Adrenal gland (tissue), 12 donors: ENCODE measurements around the gene HOXD1. TPM values are rescaled to one million over a fixed set of nuclear protein-coding genes. Genes with fewer than 3 reads are reported as not detected.

ENCODE experiments used
- DNase-seq, 7 donors: peaks; one replicate each; pipeline ENCODE4 v3.0.0-alpha.2; 2019 to 2020
- H3K27ac ChIP-seq, 5 donors: fragments of 200-600 bp; sonication (generic) in 4 of 5; 1 replicate in 3 of 5; 2 replicates in 2 of 5; pipeline versions ENCODE4 v1.5.1 to v1.8.0; 2016 to 2020; ENCODE audit warnings: mild to moderate bottlenecking in 1 of 5
- H3K27me3 ChIP-seq: fragments of 200-600 bp; 2 replicates; pipeline ENCODE4 v1.8.0; 2021
- H3K36me3 ChIP-seq, 2 donors: fragments of 200-600 bp; replicated peaks in 1 of 2; 1 replicate in 1 of 2; 2 replicates in 1 of 2; pipeline versions ENCODE4 v1.5.1 to v1.8.0; 2018 to 2022
- H3K4me1 ChIP-seq, 2 donors: fragments of 200-600 bp; replicated peaks in 1 of 2; 1 replicate in 1 of 2; 2 replicates in 1 of 2; pipeline versions ENCODE4 v1.5.1 to v1.8.0; 2018 to 2021
- H3K4me3 ChIP-seq, 4 donors: fragments of 200-600 bp; sonication (generic) in 3 of 4; one replicate each; pipeline ENCODE4 v1.5.1; 2016 to 2018
- H3K9me3 ChIP-seq, 3 donors: fragments of 200-600 bp; sonication (generic) in 1 of 3; replicated peaks in 1 of 3; 1 replicate in 2 of 3; 2 replicates in 1 of 3; pipeline versions ENCODE4 v1.5.1 to v1.8.0; 2016 to 2021
- POLR2A ChIP-seq, 2 donors: fragments of 450-650 bp; IDR thresholded peaks; one replicate each; pipeline ENCODE4 v1.6.1; 2017; ENCODE audit warnings: antibody characterized with exemption in 2 of 2, mild to moderate bottlenecking in 2 of 2, moderate library complexity in 1 of 2
- WGBS, 4 donors: extraction: QIAGEN DNeasy Blood & Tissue Kit in 2 of 4; methylation state at CpG; one replicate each; pipeline versions ENCODE4 v1.1.5 to v1.1.7; 2013 to 2017; 5-methylcytosine and 5-hydroxymethylcytosine counted together
- intact Hi-C, 2 donors: fragments of 100-400 bp; cut with DNase I; formaldehyde crosslinking; loops; one replicate each; pipeline versions ENCODE4 v1.14.1 to v1.15.0; 2022 to 2023
- polyA plus RNA-seq, 3 donors: library from polyadenylated mRNA; stranded (reverse); fragments of 200-250 nt in 2 of 3; fragments of 350-450 nt in 1 of 3; fragmentation: Illumina TruSeq in 1 of 3; extraction: RNeasy Lipid Tissue Mini Kit (QIAGEN cat#74804) in 1 of 3; gene quantifications; one replicate each; pipeline ENCODE4 v1.2.3, GENCODE V29; 2013 to 2014
- total RNA-seq, 9 donors: library from RNA; depleted of rRNA in 4 of 9; stranded (reverse); fragments of >200 nt in 4 of 9; fragments of 120-200 nt in 1 of 9; fragmentation: NEBNext Ultra II Directional in 1 of 9; extraction: Animal tissue kit (Norgen Biotek cat#: 25700) in 1 of 9; gene quantifications; one replicate each; pipeline versions ENCODE4 v1.1.0 to v1.2.4, GENCODE V29; 2013 to 2023
- TF ChIP-seq, protein P1 (sequence below), 6 experiments: fragments of 450-650 bp in 4 of 6; fragments of 200-600 bp in 2 of 6; sonication (generic) in 1 of 6; IDR thresholded peaks; 1 replicate in 5 of 6; 2 replicates in 1 of 6; pipeline versions ENCODE4 v1.5.1 to v1.8.0; 2016 to 2021; ENCODE audit warnings: antibody characterized with exemption in 6 of 6, mild to moderate bottlenecking in 2 of 6, moderate library complexity in 1 of 6
- donor health status: healthy with polysubstance abuse.
- donor health status: Bipolar disorder and iron deficiency.
- donor health status: DM: yes; HTN: yes; CAD: no.
- donor health status: DM: no; HTN: no; CAD: no.
- donor health status: DM: no; HTN: no; CAD: no.
- donor health status: DM: yes; HTN: yes; CAD: no.

Gene HOXD1
- total and polyA plus RNA-seq, 12 donors: 0.18 to 0.72 (median 0.31) TPM; not detected in 4

DNA sequence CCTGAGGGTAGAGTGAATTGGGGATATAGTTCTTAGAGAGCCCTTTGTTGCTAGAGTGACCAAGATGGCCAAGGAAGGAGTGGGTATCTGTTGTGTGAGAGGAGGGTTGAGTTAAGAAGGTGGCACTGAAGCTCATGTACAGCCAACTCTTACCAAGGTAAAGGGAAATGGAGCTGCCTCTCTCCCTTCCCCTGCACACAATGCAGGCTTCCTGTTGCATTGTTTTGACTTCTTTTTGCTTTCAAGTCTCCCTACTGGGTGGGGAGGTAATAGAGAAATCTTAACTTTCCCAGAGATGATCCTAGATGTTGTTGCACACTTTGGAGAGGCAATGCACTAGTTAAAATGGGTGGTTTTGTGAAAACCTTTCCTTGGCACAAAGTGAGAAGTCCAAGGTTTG is 23.8 kb downstream of the HOXD1 start:
- TF ChIP-seq, protein P1, sequence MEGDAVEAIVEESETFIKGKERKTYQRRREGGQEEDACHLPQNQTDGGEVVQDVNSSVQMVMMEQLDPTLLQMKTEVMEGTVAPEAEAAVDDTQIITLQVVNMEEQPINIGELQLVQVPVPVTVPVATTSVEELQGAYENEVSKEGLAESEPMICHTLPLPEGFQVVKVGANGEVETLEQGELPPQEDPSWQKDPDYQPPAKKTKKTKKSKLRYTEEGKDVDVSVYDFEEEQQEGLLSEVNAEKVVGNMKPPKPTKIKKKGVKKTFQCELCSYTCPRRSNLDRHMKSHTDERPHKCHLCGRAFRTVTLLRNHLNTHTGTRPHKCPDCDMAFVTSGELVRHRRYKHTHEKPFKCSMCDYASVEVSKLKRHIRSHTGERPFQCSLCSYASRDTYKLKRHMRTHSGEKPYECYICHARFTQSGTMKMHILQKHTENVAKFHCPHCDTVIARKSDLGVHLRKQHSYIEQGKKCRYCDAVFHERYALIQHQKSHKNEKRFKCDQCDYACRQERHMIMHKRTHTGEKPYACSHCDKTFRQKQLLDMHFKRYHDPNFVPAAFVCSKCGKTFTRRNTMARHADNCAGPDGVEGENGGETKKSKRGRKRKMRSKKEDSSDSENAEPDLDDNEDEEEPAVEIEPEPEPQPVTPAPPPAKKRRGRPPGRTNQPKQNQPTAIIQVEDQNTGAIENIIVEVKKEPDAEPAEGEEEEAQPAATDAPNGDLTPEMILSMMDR (IDR thresholded peaks at IDR 0.05): no peak
- no peak for TF ChIP-seq POLR2A (IDR thresholded peaks at IDR 0.05)
- Histone ChIP-seq H3K4me1 (no peaks in the 10 kb centered on the region), H3K9me3 (no peaks in the 10 kb centered on the region), H3K36me3 (no peaks in the 10 kb centered on the region), H3K4me3 (no peak overlapping the region), H3K27ac (no peak overlapping the region), H3K27me3 (no peaks in the 10 kb centered on the region)
- DNase-seq: no peak
- intact Hi-C loops: no loop called here

DNA sequence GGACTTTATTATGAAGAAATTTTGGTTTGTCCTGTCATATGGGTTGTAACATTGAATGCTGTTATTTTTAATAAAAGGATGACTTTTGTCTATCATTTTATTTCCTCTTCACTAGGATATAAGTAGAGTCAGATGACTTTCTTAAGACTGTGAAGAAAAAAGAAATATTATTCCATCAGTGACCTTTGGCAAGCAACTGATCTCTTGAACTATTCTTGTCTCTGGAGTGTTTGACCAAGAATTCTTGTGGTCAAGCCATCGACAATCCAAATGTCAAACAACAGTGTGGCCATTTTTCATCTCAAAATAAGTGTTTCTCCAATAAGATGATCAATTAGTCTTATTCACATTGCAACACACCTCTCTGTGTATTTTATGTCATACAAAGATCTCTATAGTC is 24.9 kb downstream of the HOXD1 start:
- H3K27me3 ChIP-seq: no peaks in the 10 kb centered on the region
- no peak overlapping the region for H3K4me3 ChIP-seq
- 34 to 58% (median 45%) methylated on average over 1 of the region's 1 CpG for WGBS, 4 donors
- no peaks in the 10 kb centered on the region for H3K9me3 ChIP-seq
- no peaks in the 10 kb centered on the region for H3K4me1 ChIP-seq
- intact Hi-C loops: no loop called here
- no peaks in the 10 kb centered on the region for H3K36me3 ChIP-seq
- TF ChIP-seq, protein P1 (IDR thresholded peaks at IDR 0.05): no peak
- TF ChIP-seq POLR2A (IDR thresholded peaks at IDR 0.05): no peak
- no peak overlapping the region for H3K27ac ChIP-seq
- no peak for DNase-seq

DNA sequence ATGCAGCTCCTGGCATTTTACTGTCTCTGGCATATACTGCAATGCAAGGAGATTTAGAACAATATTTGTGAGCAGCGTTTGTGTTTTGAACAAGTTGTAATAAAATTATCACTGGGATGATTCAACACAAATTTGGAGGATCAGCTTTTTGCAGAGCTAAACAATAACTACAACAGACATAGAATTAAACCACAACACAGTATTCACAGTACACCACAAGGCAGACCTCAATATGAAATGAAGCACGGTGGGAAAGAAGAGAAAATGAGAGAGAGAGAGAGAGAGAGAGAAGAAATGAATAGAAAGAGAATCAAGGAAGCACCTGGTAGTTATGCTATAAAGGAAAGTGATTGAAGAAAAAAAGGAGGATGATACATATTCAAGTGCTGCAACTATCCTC is 39.4 kb downstream of the HOXD1 start:
- DNase-seq: no peak
- WGBS, 4 donors: 65 to 82% (median 77%) methylated on average over 2 of the region's 2 CpGs
- Histone ChIP-seq H3K4me3 (no peak overlapping the region), H3K9me3 (no peaks in the 10 kb centered on the region), H3K27me3 (no peaks in the 10 kb centered on the region), H3K4me1 (no peaks in the 10 kb centered on the region), H3K27ac (no peak overlapping the region), H3K36me3 (no peaks in the 10 kb centered on the region)
- TF ChIP-seq POLR2A (IDR thresholded peaks at IDR 0.05): no peak
- TF ChIP-seq, protein P1 (IDR thresholded peaks at IDR 0.05): no peak
- intact Hi-C loops: no loop called here

DNA sequence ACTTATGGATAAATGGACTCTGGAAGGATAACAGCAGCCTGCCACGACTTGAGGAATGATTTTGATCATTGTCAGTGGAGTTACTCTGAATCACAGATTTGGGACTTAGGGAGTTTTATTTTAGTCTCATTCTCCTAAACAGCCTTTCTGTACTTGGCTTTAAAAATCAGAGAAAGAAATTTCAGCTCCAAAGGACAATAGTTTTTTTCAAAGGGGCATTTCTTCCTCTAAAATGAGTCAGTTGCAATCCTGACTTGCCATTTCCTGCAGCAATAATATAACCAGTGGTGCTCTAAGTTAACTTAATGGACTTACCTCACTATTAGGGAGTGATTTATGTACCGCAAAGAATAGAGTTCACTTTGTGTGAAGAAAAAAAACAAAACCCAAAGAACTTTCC is 45.7 kb downstream of the HOXD1 start:
- Histone ChIP-seq H3K4me3 (no peak overlapping the region), H3K9me3 (no peaks in the 10 kb centered on the region), H3K27me3 (no peaks in the 10 kb centered on the region), H3K36me3 (no peaks in the 10 kb centered on the region), H3K4me1 (no peaks in the 10 kb centered on the region), H3K27ac (no peak overlapping the region)
- WGBS, 4 donors: 58 to 64% (median 60%) methylated on average over 2 of the region's 2 CpGs
- DNase-seq: no peak
- TF ChIP-seq, protein P1 (IDR thresholded peaks at IDR 0.05): no peak
- no peak for TF ChIP-seq POLR2A (IDR thresholded peaks at IDR 0.05)
- intact Hi-C loops: no loop called here
